GM19452 (cell line): Measurements from ENCODE around the gene NFYC.

Source experiments
- ATAC-seq: cut with Tn5 transposase; IDR thresholded peaks from one replicate; pipeline ENCODE4 v1.9.1; 2021; ENCODE audit not compliant: unreplicated experiment

NFYC gene

DNA sequence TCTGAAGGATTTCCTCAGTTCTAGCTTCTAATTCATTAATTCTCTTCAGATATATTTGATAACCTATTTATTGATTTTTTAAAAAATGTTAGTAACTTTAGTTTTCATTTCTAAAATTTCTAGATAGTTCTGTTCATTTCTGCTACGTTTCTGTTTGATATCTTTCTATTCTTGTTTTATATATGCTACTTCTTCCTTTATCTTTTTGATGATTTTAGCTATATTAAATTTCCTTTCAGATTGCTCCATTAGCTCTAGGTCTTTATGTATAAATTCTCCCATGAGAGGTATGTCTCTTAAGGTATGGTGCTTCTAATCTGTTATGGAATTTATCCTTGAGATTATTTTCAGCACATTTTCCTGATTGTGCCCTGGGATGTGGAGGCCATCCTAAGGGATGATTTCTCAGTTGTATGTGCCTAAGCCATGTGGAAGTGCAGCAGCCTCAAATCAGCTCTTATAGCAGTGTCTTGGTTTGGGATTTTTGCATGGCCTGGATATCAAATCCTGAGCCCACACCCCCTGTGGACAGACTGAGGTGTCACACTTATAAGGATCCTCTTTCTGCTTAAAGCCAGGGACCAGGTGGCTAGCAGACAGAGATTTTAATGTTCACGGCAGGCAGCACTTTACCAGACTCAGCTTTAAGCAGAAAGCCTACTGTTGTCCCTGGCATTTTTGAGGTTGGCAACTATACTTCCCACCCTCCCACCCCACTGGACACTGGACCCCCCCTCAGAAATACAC lies 85.9 kb downstream of the NFYC start:
- no peak for ATAC-seq

DNA sequence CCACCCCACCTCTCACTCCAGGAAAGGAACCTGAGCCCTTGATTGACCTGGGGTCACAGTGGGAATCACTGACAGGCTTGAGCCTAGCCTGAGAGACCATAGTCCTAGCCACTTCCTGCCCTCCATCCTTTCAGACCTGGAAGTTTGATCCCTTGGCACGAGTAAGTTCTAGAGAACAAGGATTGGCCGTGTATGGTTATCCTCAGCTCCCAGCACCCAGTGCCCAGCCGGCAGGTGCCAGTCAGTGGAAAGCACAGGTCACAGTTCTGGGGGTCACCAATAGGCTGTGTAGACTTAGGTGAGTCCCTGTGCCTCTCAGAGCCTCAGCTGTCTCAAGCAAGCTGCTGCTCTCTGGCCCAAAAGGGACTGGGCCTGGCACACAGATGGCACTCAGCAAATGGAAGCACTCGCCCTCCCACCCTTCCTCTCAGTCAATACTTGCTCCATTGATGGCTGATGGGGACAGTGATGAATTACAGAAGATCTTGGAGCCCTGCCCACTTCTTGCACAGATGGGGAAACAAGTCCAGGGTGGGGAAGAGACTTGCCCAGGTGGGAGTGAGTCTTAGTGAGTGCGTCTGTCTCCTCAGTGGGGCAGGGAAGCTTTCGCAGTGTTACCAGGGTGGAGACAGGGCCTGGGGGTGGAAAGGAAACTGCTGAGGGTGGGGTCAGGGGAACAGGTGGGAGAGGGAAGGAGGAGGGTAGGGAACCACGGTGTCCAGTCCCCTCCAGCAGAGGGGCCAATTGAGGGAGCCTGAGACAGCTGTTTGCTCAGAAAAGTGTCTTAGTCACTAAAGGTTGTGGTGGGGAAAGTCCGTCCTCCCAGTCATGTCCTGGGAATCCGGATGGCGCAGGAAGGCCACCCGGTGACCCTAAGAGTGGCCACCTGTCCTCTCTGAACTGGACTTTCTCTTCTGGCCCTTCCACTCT lies 89.4 kb downstream of the NFYC start:
- no peak for ATAC-seq

DNA sequence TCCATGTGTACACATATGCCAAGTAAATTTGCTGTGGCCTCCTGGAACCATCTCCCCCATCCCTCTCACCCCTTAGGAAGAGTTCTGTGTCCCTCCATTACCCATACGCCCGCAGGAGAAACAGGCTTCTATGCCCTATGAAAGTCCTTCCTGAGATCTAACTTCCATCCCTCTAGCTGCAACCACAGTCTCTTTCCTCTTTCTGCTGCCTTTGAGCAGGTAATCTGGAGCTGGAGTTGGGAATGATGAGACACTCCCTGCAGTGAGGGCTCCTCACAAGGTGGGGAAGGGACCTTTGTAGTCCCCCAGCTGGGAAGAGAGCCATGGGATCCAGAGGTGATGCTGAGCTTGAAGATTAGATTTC lies 90.1 kb downstream of the NFYC start:
- no peak for ATAC-seq

DNA sequence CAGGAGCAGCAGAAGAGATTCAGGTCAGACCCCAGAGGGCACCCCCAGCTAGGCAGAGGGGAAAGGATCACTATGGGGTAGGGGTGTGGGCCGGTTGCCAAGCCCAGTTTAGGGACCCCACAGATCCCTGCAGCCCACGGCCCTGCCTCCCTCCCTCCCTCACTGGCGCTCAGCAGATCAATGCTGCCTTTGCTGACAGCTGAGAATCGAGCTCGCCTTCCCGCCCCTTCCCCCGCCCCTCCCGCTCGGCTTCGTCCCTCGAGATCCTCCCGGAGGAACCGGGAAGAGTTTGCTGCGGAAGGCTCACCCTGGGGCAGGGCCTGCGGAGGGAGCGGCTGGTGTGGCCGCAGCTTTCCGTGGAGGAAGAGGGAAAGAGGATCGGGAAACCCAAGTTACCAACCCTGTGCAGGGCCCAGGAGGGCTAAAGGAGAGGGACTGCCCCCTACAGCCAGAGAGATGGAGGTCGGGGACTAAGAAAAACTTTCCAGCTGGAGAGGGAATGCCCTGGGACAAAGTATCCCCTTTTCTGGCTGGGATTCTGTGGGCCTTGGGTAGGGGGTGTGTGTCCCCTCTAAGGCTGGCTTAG lies 91.0 kb downstream of the NFYC start:
- ATAC-seq, result no peak

DNA sequence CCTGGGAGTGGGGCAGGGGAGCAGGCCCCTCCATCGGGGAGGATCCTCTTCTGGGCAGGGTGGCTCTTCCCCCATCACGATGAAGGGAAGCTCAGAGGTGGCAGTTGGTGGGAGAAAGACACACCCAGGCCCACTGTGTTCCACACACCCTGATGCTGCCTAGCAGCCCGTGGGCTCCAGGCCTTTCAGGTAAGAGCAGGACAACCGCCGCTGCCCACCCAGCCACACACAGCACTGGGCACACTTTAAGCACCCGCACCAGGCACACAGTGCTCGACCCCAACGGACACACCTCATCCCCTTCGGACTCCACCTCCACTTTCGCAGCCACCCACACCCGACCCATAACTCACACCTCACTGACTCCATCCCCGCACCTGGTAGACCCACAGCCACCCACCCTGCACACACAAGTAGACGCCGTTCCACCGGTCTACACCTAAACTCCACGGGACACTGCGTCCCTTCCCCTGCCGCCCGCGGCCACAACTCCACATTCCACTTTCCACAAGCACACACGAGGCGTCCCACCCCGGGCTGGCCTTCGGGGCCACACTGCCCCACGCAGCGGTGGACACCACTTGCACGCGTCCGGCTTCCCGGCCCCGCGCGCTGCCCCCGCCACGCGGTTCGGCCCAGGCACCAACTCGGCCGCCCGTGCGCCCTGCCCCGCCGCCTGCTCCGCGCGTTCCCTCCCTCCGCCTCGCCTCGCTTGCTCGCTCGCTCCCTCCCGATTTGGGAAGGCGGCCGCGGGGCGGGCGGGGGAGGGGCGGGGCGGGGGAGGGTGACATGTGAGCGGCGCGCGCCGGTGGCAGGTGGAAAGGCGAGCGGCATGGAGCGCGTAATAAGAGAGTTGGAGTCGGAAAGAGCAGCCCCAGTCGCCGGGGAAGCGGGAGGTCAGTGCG lies 91.7 kb downstream of the NFYC start, which contains the start of gene KCNQ4:
Gene KCNQ4 (plus strand): TSS at position 787 of the 905 bp plus-strand sequence. CDS start 307 bp downstream, outside the sequence.
- ATAC-seq, result no peak

DNA sequence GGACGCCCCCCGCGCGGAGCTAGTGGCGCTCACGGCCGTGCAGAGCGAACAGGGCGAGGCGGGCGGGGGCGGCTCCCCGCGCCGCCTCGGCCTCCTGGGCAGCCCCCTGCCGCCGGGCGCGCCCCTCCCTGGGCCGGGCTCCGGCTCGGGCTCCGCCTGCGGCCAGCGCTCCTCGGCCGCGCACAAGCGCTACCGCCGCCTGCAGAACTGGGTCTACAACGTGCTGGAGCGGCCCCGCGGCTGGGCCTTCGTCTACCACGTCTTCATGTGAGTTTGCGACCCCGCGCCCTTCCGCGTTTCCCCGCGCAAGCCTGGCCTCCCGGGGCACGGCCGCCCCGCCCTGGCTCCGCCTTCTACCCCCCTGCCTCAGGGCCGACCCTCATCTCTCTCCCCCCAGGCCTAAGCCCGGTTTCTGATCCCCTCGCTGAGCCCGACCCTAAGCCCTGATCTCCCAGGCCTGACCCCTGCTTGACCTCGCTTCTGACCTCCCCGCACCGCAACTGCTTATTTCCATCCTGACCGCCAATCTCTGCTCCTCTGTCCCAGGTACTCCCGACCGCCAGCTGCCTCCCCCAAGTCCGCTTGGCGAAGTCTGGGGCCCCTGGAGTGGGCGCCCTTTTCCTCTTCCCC lies 92.8 kb downstream of the NFYC start:
- no peak for ATAC-seq

DNA sequence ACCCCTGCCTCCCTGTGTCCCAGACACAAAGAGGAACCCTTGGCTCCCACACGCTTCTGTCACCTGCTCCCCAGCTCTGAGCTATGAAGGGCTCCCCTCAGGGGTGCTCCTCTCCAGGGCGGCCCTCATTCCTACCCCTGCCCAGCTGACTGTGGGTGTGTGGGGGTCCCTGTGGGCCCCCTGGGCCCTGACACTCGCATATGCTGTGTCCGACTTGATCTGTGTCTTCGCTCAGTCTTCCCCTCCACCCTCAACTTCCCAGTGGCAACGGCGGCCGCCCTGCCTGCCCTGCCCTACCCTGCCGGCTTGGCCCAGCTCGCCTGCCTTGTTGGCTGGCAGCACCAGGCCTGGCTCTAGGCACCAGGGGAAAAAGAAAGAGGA lies 93.3 kb downstream of the NFYC start:
- no peak for ATAC-seq

DNA sequence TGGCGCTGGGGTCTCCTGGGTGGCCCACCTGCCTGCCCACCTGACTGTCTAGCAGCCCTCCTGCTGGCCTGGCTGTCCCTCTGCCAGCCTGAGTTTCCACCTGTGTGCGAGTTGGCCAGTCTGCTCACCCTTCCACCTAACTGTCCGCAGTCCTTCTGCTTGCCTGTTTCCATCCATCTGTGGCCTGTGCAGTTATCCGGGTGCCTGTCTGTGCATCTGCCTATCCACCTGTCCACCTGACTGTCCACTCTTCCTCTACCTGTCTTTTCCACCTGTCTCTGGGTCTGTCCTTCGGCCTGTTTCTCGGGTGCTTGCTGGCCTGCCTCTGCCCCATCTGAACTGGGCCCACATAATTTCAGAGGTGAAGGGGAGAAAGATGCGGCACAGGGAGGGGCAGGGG lies 93.9 kb downstream of the NFYC start:
- ATAC-seq, result no peak

DNA sequence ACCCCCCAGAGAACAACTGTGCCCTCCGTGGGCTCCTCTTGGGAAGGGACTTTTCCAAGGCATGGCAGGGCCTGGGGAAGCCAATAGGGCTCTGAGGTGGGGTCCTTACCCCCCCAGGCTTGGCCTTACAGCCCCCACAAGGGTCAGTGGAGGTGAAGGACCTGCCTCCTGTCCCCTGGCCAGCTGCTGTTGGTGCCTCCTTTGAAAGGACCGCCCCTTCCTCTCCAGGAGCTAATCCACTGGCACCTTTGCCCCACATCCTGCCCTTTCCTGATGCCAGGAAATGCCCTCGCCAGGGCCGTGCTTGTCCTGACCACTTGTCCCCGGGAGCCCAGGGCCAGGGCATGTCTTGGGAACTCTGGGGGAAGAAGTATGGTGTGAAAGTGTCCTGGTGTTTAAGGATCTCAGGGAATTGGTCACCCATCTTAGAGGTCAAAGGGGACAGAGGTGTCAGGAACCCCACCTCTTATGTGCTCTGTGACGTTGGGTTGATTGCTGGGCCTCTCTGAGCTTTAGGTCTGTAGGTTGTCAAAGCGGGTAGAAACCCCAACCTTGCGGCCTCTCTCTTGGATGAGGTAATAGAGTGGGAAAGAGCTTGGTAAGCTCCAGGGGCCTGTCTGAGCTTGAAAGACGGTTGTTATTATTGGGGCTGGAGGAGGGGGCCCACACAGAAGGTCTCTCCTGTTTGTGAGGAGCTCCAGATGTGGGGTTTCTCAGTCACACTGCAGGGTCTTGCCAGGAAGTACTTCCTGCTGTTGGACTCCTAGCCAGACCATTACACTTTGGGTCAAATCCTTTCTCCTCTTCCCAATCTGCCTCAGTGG lies 94.9 kb downstream of the NFYC start:
- no peak for ATAC-seq

DNA sequence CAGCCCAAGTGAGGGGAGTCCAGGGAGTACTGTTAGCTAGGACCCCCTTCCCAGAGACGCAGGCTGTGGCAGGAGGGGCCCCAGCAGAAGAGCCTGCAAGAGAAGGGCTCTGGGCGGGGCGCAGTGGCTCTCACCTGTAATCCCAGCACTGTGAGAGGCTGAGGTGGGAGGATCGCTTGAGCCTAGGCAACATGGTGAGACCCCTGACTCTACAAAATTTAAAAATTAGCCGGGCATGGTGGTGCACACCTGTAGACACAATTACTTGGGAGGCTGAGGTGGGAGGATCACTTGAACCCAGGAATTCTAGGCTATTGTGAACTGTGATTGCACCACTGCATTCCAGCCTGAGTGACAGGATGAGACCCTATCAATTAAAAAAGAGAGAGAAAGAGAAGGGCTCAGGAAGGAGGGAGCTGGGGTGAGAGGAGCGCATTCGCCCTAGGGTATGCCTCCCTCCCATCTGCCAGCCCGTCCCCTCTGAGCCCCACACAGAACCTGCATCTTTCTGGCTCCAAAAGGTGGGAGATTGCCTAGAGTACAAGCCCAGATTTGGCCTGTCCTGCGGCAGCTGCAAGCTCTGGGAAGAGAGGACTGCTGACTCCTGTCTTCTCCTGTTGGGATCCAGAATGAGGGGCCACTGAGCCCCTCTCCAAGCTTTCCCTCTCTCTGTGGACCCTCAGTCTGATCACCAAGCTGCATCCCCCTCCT lies 95.6 kb downstream of the NFYC start:
- ATAC-seq, result no peak

DNA sequence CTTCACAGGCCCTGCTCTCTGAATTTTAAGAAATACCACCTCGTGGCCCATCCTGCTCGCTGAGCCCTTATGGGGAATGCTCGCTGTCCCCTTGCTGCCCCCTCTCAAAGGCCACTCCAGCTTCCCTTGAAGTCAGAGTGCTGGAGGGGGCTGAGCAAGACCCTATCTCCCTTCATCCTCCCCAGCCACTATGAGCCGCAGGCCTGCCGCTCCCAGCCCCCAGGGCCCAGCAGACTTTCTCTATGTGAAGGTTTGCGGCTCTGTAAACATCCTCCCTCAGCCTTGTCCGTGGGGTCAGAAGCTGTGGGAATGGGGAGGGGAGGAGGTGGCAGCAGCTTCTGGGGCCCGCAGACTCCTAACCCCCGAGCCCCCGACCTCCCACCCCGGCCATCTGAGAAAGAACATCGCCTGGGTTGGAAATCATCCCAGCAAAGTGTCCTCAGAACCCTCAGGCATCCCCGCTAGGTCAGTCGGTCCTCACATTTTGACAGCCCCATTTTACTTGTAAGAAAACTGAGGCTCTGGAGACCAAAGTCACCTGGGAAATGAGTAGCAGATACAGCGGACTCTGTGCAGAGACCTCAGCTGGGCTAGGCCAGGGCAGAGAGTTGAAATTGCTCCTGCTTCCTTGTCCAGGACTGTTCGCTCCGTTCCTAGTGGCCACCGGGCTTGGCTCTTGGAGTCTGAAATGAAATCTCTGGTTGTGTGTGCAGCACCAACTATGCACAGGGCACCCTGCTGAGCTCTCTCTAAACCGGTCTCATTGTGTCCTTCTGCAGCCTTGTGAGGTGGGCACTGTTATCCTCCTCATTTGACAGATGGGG lies 96.4 kb downstream of the NFYC start:
- no peak for ATAC-seq

DNA sequence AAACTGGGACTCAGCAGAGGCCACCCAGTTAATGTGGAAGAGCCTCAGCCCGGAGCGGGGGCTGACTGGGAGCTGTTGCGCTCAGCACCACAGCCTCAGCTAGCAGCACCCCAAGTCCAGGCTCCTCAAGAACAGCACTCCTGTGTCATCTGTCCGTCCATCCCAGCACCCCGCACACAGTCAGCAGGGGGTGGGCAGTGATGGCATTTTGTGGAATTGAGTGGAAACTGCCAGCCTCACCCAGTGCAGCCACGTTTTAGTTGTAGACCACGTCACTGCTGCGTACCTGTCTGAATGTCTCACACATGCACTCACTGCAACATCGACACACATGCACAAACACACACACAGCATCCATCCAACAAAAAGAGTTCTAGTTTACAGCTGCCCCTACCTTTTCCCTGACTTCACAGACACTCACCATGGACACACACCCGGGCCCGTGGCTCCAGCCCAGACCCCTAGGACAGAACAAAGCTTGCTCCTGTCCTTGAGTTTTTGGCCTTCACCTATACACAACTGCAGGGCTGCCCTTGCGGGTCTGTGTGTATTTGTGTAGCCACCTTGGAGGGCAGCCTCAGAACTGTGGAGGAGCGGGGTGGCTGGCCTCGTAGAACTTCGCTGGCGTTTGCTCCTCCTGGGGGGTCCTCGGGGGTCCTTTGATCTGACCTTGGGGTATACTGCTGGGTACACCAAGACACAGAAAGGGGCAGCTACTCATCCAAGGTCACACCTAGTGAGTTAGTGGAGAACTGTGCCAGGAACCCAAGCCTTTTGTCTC lies 97.2 kb downstream of the NFYC start:
- ATAC-seq, result no peak

DNA sequence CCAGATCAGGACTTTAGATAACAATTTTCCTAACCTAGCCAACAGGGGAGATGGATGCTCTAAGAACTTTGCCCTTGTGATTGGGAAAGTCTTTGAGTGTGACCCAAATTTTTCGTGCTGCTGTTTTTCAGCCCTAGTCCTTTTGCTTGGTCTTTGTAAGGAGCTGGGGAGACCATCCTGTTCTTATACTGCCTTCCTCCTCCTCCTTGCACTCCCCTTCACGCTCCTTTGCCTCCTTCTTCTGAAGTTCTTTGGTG lies 97.8 kb downstream of the NFYC start:
- no peak for ATAC-seq

DNA sequence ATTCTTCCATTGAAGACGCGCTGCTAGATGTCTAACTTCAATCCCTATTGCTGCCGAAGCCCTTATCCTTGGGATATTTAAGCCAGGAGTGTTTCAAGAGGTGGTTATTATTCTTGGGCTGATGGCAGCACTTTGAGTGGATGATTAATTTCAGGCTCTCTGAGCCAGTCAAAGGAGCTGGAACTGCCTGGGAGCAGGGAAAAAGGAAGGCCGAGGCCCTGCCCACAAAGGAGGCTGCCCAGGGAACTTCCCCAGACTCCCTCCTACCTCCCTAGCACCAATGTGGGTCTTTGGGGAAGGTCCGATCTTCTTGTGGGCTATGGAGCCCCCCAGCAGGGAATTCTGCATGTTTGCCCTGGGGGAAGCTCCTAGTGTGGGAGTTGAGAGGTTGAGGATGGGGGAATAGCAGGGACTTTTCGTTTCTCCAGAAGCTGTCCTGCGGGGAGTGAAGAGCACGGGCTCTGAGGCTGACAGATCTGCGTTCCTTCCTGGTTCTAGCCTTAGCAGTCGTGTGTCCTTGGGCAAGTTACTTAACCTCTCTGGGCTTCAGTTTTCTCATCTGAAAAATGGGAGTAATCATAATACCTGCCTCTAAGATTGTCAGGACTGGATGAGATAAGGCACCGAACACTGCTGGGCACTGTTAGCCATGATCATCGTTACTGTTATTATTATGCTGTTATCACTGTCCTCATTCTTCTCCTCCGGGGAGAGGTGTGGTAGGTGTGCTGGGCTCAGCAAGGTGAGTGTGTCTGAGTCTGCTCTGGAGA lies 98.3 kb downstream of the NFYC start:
- ATAC-seq, result no peak

DNA sequence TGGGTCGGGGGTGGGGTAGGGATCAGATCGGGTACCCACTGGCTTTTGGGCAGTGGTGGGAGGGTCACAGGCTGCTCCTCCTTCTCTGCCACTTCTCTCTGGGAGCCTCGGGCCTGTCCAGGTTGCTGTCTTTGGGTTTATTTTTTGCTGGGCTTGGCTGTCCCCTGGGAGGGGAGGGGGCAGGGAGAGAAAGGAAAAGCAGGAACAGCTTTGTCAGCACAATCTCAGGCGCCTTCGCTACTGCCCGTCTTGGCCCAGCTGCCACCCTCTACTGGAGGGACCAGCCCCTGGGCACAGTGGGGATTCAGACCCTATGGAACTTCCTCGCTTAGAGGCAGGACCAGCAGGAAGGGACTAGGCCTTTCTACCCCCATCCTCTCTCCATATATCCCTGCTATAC lies 100.5 kb downstream of the NFYC start:
- ATAC-seq, result no peak

DNA sequence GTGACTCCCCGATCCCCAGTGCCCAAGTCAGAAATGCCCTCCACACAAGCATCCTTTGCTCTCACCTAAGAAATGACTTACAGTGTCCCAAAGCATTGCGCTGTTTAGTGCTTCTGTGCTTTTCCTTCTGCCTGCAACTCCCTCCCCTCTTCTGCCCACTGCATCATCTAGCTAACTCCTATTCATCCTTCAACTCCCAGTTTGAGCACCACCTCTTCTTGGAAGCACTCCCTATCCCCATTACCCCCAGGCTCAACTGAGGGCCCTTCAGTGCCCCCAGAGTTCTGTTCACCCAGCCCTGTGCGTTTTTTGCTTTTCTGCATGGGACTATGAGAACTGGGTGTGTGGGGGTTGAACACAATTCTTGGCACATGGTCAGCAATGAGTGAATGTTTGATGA lies 102.1 kb downstream of the NFYC start:
- ATAC-seq, result no peak

DNA sequence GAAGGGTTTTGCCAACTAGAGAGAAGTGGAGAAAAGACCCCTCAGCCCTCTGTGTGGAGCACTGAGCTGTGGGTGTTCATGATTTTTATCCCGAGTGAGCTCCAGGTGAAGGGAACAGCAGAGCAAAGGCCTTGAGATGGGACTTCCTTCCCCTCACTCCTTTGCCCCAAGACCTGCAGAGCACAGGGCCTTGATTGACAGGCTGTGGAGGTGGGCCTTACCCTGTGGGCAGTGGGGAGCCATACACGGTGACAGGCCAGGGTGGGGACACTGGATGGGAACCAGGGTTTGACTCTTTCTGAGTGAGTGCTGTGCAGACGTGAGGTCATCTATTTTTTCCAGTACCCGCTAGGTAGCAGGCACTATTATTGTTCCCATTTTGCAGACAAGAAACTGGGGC lies 102.5 kb downstream of the NFYC start:
- no peak for ATAC-seq
